ENCODE data around the gene TCF7L2.
A peak's percentile ranks its signal among the peaks of the same experiment; 100 is the strongest.

Gene TCF7L2

GRCh38 chr10:113177936-113178335, 227.9 kb downstream of the TCF7L2 start:
- no peak overlapping the region for H3K4me3 ChIP-seq (ENCODE audit: insufficient read length, low read depth)
- no peak for DNase-seq (ENCODE audit: low read depth, low spot score)
- no peaks in the 10 kb centered on the region for H3K27me3 ChIP-seq (ENCODE audit: insufficient read depth, insufficient read length)
- TF ChIP-seq YY1 (IDR thresholded peaks at IDR 0.05; ENCODE audit: insufficient read depth, insufficient read length) (no peak), ZNF274 (IDR thresholded peaks at IDR 0.05; ENCODE audit: low read depth, low read length) (no peak), SUZ12 (IDR thresholded peaks at IDR 0.05; ENCODE audit: extremely low read depth, insufficient read depth, insufficient read length) (no peak)
- no peaks in the 10 kb centered on the region for H3K9me3 ChIP-seq (ENCODE audit: insufficient read depth, low read length)
- no peaks in the 10 kb centered on the region for H3K36me3 ChIP-seq (ENCODE audit: insufficient read depth, insufficient read length, low read length)
- peaks cover 2% of the 10 kb centered on the region for H3K4me1 ChIP-seq (ENCODE audit: insufficient read depth, insufficient read length)
- peak overlapping the region; percentile 50 for H3K9ac ChIP-seq (ENCODE audit: insufficient read length, low read depth)

- TF ChIP-seq ZNF274 (IDR thresholded peaks at IDR 0.05; ENCODE audit: low read depth, low read length) (no peak), YY1 (IDR thresholded peaks at IDR 0.05; ENCODE audit: insufficient read depth, insufficient read length) (no peak), SUZ12 (IDR thresholded peaks at IDR 0.05; ENCODE audit: extremely low read depth, insufficient read depth, insufficient read length) (no peak)
- peaks cover 2% of the 10 kb centered on the region for H3K4me1 ChIP-seq (ENCODE audit: insufficient read depth, insufficient read length)
- H3K36me3 ChIP-seq (ENCODE audit: insufficient read depth, insufficient read length, low read length): no peaks in the 10 kb centered on the region
- H3K9ac ChIP-seq (ENCODE audit: insufficient read length, low read depth): no peak overlapping the region
- no peak for DNase-seq (ENCODE audit: low read depth, low spot score)
- no peak overlapping the region for H3K4me3 ChIP-seq (ENCODE audit: insufficient read length, low read depth)
- no peaks in the 10 kb centered on the region for H3K9me3 ChIP-seq (ENCODE audit: insufficient read depth, low read length)
- H3K27me3 ChIP-seq (ENCODE audit: insufficient read depth, insufficient read length): no peaks in the 10 kb centered on the region
Observed at GRCh38 chr10:113178771-113179170, 228.7 kb downstream of the TCF7L2 start.

GRCh38 chr10:113179265-113179664, 229.2 kb downstream of the TCF7L2 start:
- H3K36me3 ChIP-seq (ENCODE audit: insufficient read depth, insufficient read length, low read length): no peaks in the 10 kb centered on the region
- DNase-seq (ENCODE audit: low read depth, low spot score): no peak
- no peak overlapping the region for H3K9ac ChIP-seq (ENCODE audit: insufficient read length, low read depth)
- H3K4me3 ChIP-seq (ENCODE audit: insufficient read length, low read depth): no peak overlapping the region
- H3K27me3 ChIP-seq (ENCODE audit: insufficient read depth, insufficient read length): no peaks in the 10 kb centered on the region
- TF ChIP-seq YY1 (IDR thresholded peaks at IDR 0.05; ENCODE audit: insufficient read depth, insufficient read length): no peak
- no peak for TF ChIP-seq SUZ12 (IDR thresholded peaks at IDR 0.05; ENCODE audit: extremely low read depth, insufficient read depth, insufficient read length)
- H3K9me3 ChIP-seq (ENCODE audit: insufficient read depth, low read length): no peaks in the 10 kb centered on the region
- peaks cover 2% of the 10 kb centered on the region for H3K4me1 ChIP-seq (ENCODE audit: insufficient read depth, insufficient read length)

- TF ChIP-seq SUZ12 (IDR thresholded peaks at IDR 0.05; ENCODE audit: extremely low read depth, insufficient read depth, insufficient read length) (no peak), ZNF274 (IDR thresholded peaks at IDR 0.05; ENCODE audit: low read depth, low read length) (no peak), YY1 (IDR thresholded peaks at IDR 0.05; ENCODE audit: insufficient read depth, insufficient read length) (no peak)
- H3K4me3 ChIP-seq (ENCODE audit: insufficient read length, low read depth): no peak overlapping the region
- H3K27me3 ChIP-seq (ENCODE audit: insufficient read depth, insufficient read length): no peaks in the 10 kb centered on the region
- H3K9ac ChIP-seq (ENCODE audit: insufficient read length, low read depth): no peak overlapping the region
- H3K9me3 ChIP-seq (ENCODE audit: insufficient read depth, low read length): no peaks in the 10 kb centered on the region
- H3K4me1 ChIP-seq (ENCODE audit: insufficient read depth, insufficient read length): peaks cover 2% of the 10 kb centered on the region
- H3K36me3 ChIP-seq (ENCODE audit: insufficient read depth, insufficient read length, low read length): no peaks in the 10 kb centered on the region
- DNase-seq (ENCODE audit: low read depth, low spot score): no peak
Observed at GRCh38 chr10:113179966-113180365, 229.9 kb downstream of the TCF7L2 start.

GRCh38 chr10:113180401-113181154, 230.5 kb downstream of the TCF7L2 start:
- Histone ChIP-seq H3K4me1 (ENCODE audit: insufficient read depth, insufficient read length) (peaks cover 2% of the 10 kb centered on the region), H3K36me3 (ENCODE audit: insufficient read depth, insufficient read length, low read length) (no peaks in the 10 kb centered on the region), H3K9ac (ENCODE audit: insufficient read length, low read depth) (no peak overlapping the region), H3K9me3 (ENCODE audit: insufficient read depth, low read length) (no peaks in the 10 kb centered on the region), H3K4me3 (ENCODE audit: insufficient read length, low read depth) (no peak overlapping the region), H3K27me3 (ENCODE audit: insufficient read depth, insufficient read length) (no peaks in the 10 kb centered on the region)
- TF ChIP-seq SUZ12 (IDR thresholded peaks at IDR 0.05; ENCODE audit: extremely low read depth, insufficient read depth, insufficient read length) (no peak), YY1 (IDR thresholded peaks at IDR 0.05; ENCODE audit: insufficient read depth, insufficient read length) (no peak), ZNF274 (IDR thresholded peaks at IDR 0.05; ENCODE audit: low read depth, low read length) (no peak)
- DNase-seq (ENCODE audit: low read depth, low spot score): no peak

GRCh38 chr10:113182154-113182553, 232.1 kb downstream of the TCF7L2 start:
- Histone ChIP-seq H3K9me3 (ENCODE audit: insufficient read depth, low read length) (no peaks in the 10 kb centered on the region), H3K9ac (ENCODE audit: insufficient read length, low read depth) (no peak overlapping the region), H3K36me3 (ENCODE audit: insufficient read depth, insufficient read length, low read length) (no peaks in the 10 kb centered on the region), H3K4me3 (ENCODE audit: insufficient read length, low read depth) (no peak overlapping the region), H3K4me1 (ENCODE audit: insufficient read depth, insufficient read length) (peaks cover 3% of the 10 kb centered on the region), H3K27me3 (ENCODE audit: insufficient read depth, insufficient read length) (no peaks in the 10 kb centered on the region)
- DNase-seq (ENCODE audit: low read depth, low spot score): no peak
- TF ChIP-seq SUZ12 (IDR thresholded peaks at IDR 0.05; ENCODE audit: extremely low read depth, insufficient read depth, insufficient read length) (no peak), YY1 (IDR thresholded peaks at IDR 0.05; ENCODE audit: insufficient read depth, insufficient read length) (no peak)

GRCh38 chr10:113183573-113183972, 233.5 kb downstream of the TCF7L2 start:
- H3K9me3 ChIP-seq (ENCODE audit: insufficient read depth, low read length): no peaks in the 10 kb centered on the region
- H3K36me3 ChIP-seq (ENCODE audit: insufficient read depth, insufficient read length, low read length): no peaks in the 10 kb centered on the region
- H3K9ac ChIP-seq (ENCODE audit: insufficient read length, low read depth): no peak overlapping the region
- TF ChIP-seq ZNF274 (IDR thresholded peaks at IDR 0.05; ENCODE audit: low read depth, low read length): no peak
- no peak for TF ChIP-seq YY1 (IDR thresholded peaks at IDR 0.05; ENCODE audit: insufficient read depth, insufficient read length)
- TF ChIP-seq SUZ12 (IDR thresholded peaks at IDR 0.05; ENCODE audit: extremely low read depth, insufficient read depth, insufficient read length): no peak
- peaks cover 4% of the 10 kb centered on the region for H3K4me1 ChIP-seq (ENCODE audit: insufficient read depth, insufficient read length)
- H3K4me3 ChIP-seq (ENCODE audit: insufficient read length, low read depth): no peak overlapping the region
- H3K27me3 ChIP-seq (ENCODE audit: insufficient read depth, insufficient read length): no peaks in the 10 kb centered on the region
- DNase-seq (ENCODE audit: low read depth, low spot score): no peak

All from NT2/D1 (cell line).